Neutrophil (primary cell): ENCODE measurements around the gene AVEN.
A peak's percentile ranks its signal among the peaks of the same experiment; 100 is the strongest.

Source experiments
- H3K27ac ChIP-seq: fragments of 200-600 bp; sonication (generic); 2 replicates; pipeline ENCODE4 v1.5.1; 2016; ENCODE audit warnings: mild to moderate bottlenecking, moderate library complexity
- H3K27me3 ChIP-seq: fragments of 200-600 bp; sonication (generic); 2 replicates; pipeline ENCODE4 v1.6.0; 2016; ENCODE audit warnings: mild to moderate bottlenecking
- H3K36me3 ChIP-seq: fragments of 200-600 bp; sonication (generic); 2 replicates; pipeline ENCODE4 v1.5.1; 2017
- H3K4me1 ChIP-seq, 2 experiments: fragments of 200-600 bp in 1 of 2; sonication (generic) in 1 of 2; 1 replicate in 1 of 2; 2 replicates in 1 of 2; pipeline versions ENCODE4 v1.5.1 to v1.6.1; 2013 to 2016; ENCODE audit warnings: low read depth in 1 of 2, low read length in 1 of 2, mild to moderate bottlenecking in 1 of 2, moderate library complexity in 1 of 2; ENCODE audit not compliant: control insufficient read depth in 1 of 2, insufficient read depth in 1 of 2
- H3K4me3 ChIP-seq, 2 experiments: fragments of 200-600 bp in 1 of 2; sonication (generic) in 1 of 2; 1 replicate in 1 of 2; 2 replicates in 1 of 2; pipeline ENCODE4 v1.5.1; 2013 to 2016; ENCODE audit warnings: low read depth in 1 of 2, low read length in 1 of 2, mild to moderate bottlenecking in 1 of 2, moderate library complexity in 1 of 2
- H3K9me3 ChIP-seq: fragments of 200-600 bp; sonication (generic); 2 replicates; pipeline ENCODE4 v1.5.1; 2016
- CTCF ChIP-seq: fragments of 200-600 bp; sonication (generic); IDR thresholded peaks from 2 replicates; pipeline ENCODE4 v1.5.1; 2016; ENCODE audit warnings: antibody characterized with exemption

Gene AVEN

GRCh38 chr15:34047893-34048775, 9.1 kb upstream of the AVEN start:
- H3K4me1 ChIP-seq: no peaks in the 10 kb centered on the region
- H3K36me3 ChIP-seq: no peaks in the 10 kb centered on the region
- no peak overlapping the region for H3K4me3 ChIP-seq
- H3K27ac ChIP-seq: no peak overlapping the region
- TF ChIP-seq CTCF: no peak
- H3K9me3 ChIP-seq: no peaks in the 10 kb centered on the region
- no peaks in the 10 kb centered on the region for H3K27me3 ChIP-seq

GRCh38 chr15:34046471-34047145, 7.6 kb upstream of the AVEN start:
- TF ChIP-seq CTCF: no peak
- no peaks in the 10 kb centered on the region for H3K36me3 ChIP-seq
- H3K9me3 ChIP-seq: no peaks in the 10 kb centered on the region
- no peak overlapping the region for H3K27ac ChIP-seq
- H3K27me3 ChIP-seq: peaks cover 3% of the 10 kb centered on the region
- H3K4me3 ChIP-seq: no peak overlapping the region
- no peaks in the 10 kb centered on the region for H3K4me1 ChIP-seq

- Histone ChIP-seq H3K27ac (no peak overlapping the region), H3K4me3 (no peak overlapping the region), H3K4me1 (peaks cover 7 to 8% of the 10 kb centered on the region in 2 experiments), H3K27me3 (peaks cover 31% of the 10 kb centered on the region), H3K36me3 (no peaks in the 10 kb centered on the region), H3K9me3 (no peaks in the 10 kb centered on the region)
- TF ChIP-seq CTCF: no peak
Measured at GRCh38 chr15:34043813-34044212, 4.8 kb upstream of the AVEN start.

GRCh38 chr15:34043391-34043790, 4.4 kb upstream of the AVEN start:
- peaks cover 31% of the 10 kb centered on the region for H3K27me3 ChIP-seq
- TF ChIP-seq CTCF: no peak
- peaks cover 7 to 8% of the 10 kb centered on the region in 2 experiments for H3K4me1 ChIP-seq
- H3K9me3 ChIP-seq: no peaks in the 10 kb centered on the region
- H3K36me3 ChIP-seq: no peaks in the 10 kb centered on the region
- H3K4me3 ChIP-seq: no peak overlapping the region
- H3K27ac ChIP-seq: no peak overlapping the region

- peak overlapping the region in 1 of 2 experiments; percentile 68 for H3K4me3 ChIP-seq
- H3K27ac ChIP-seq: no peak overlapping the region
- no peaks in the 10 kb centered on the region for H3K9me3 ChIP-seq
- TF ChIP-seq CTCF: no peak
- H3K4me1 ChIP-seq: peaks cover 14% of the 10 kb centered on the region in 2 experiments
- peaks cover 44% of the 10 kb centered on the region for H3K27me3 ChIP-seq
- no peaks in the 10 kb centered on the region for H3K36me3 ChIP-seq
Measured at GRCh38 chr15:34039790-34040113, 748 bp upstream of the AVEN start.
